GM21360 (cell line): ENCODE results near the gene WDR38.
A peak's percentile ranks its signal among the peaks of the same experiment; 100 is the strongest.

Source experiments
- ATAC-seq: cut with Tn5 transposase; IDR thresholded peaks from one replicate; pipeline ENCODE4 v1.9.1; 2021; ENCODE audit warnings: mild to moderate bottlenecking, moderate library complexity; ENCODE audit not compliant: unreplicated experiment

WDR38 gene

GRCh38 chr9:124855944-124856765, 2.9 kb downstream of the WDR38 start:
- no peak for ATAC-seq

- ATAC-seq = no peak
These were observed 4.4 kb downstream of the WDR38 start for GRCh38 chr9:124857533-124858162.

GRCh38 chr9:124858330-124859046, 5.2 kb downstream of the WDR38 start:
- ATAC-seq = no peak

GRCh38 chr9:124859803-124860581, 6.7 kb downstream of the WDR38 start:
- ATAC-seq = no peak

- no peak for ATAC-seq
These were observed 7.5 kb downstream of the WDR38 start for GRCh38 chr9:124860582-124861341.

- ATAC-seq = peak; percentile 82
These were observed 8.3 kb downstream of the WDR38 start, which contains the start of the genes ARPC5L and RPL35 for GRCh38 chr9:124861342-124862229. TSS of gene ARPC5L (plus strand) at chr9:124862130. CDS start at chr9:124869291, 7,161 bp downstream. TSS of gene RPL35 (minus strand) at chr9:124861957. CDS start at chr9:124861912, 45 bp downstream.

- no peak for ATAC-seq
These were observed 10.2 kb downstream of the WDR38 start for GRCh38 chr9:124863371-124863871.

GRCh38 chr9:124868511-124869465, 15.5 kb downstream of the WDR38 start:
- ATAC-seq = peak; percentile 57

GRCh38 chr9:124869466-124869985, 16.3 kb downstream of the WDR38 start:
- peak; percentile 7 for ATAC-seq

- ATAC-seq = peak; percentile 22
These were observed 16.8 kb downstream of the WDR38 start for GRCh38 chr9:124869986-124870560.

GRCh38 chr9:124870723-124871122, 17.5 kb downstream of the WDR38 start:
- ATAC-seq = no peak

GRCh38 chr9:124871156-124871561, 17.9 kb downstream of the WDR38 start:
- no peak for ATAC-seq

- ATAC-seq = no peak
These were observed 20.4 kb downstream of the WDR38 start for GRCh38 chr9:124873664-124874063.

GRCh38 chr9:124875501-124875900, 22.2 kb downstream of the WDR38 start:
- no peak for ATAC-seq

- no peak for ATAC-seq
These were observed 23.9 kb downstream of the WDR38 start for GRCh38 chr9:124877021-124877782.

GRCh38 chr9:124878021-124878420, 24.8 kb downstream of the WDR38 start:
- ATAC-seq = no peak
